Thyroid gland (tissue), 4 donors: ENCODE data around the gene DYRK1A.

Experiments
- CTCF ChIP-seq, 6 experiments: fragments of 200-600 bp in 3 of 6; fragments of 450-650 bp in 3 of 6; sonication (generic) in 3 of 6; IDR thresholded peaks; one replicate each; pipeline ENCODE4 v1.5.1; 2016 to 2019; ENCODE audit warnings: antibody characterized with exemption in 6 of 6, mild to moderate bottlenecking in 2 of 6, inconsistent platforms in 1 of 6, moderate library complexity in 1 of 6
- POLR2A ChIP-seq, 2 donors: fragments of 450-650 bp; IDR thresholded peaks; one replicate each; pipeline ENCODE4 v1.6.1; 2017; ENCODE audit warnings: antibody characterized with exemption in 2 of 2, mild to moderate bottlenecking in 2 of 2, moderate library complexity in 1 of 2

DNA sequence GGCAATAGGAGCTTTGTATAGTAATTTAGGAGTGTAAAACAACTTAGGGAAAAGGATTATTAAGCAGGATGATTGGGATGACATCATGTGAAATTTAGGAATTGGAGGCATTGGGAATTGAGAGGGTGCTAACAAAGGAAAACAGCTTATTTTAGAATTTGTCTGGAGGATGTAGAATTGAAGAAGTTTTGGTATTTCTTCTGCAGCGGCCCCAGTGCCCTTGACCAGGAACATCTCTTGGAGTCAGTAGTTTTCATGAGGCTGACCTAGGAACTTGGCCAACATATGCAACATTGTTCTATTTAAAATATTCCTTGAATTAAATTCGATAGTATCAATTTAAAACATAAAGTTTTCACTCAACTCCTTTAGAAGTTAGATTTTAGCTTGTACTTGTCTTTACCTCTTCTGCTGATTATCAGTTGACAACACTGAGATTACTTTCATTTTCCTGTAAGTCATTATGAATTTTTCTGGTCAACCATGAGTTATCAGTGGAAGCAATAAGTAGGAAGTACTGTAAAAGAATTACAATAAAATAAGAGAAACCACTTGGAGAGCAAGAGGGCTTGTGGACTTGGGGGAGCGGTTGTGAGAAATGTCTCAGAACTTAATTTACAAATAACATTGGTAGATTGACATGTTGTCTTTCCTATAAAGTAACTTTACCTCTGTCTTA is 52.8 kb downstream of the DYRK1A start:
- TF ChIP-seq CTCF (IDR thresholded peaks at IDR 0.05) (no peak), POLR2A (IDR thresholded peaks at IDR 0.05) (no peak)
